HEK293 (cell line): ENCODE data around the gene RPS18.
A peak's percentile ranks its signal among the peaks of the same experiment; 100 is the strongest.

Source experiments
- GFI1B ChIP-seq: fragments of 450-650 bp; formaldehyde crosslinking; IDR thresholded peaks from 2 replicates; pipeline ENCODE4 v1.5.1; 2016; ENCODE audit warnings: missing biosample characterization, missing genetic modification characterization
- GLI4 ChIP-seq: fragments of 450-650 bp; formaldehyde crosslinking; IDR thresholded peaks from 2 replicates; pipeline ENCODE4 v1.5.1; 2016; ENCODE audit warnings: missing biosample characterization, missing genetic modification characterization
- HOXD13 ChIP-seq: sonication (generic); formaldehyde crosslinking; IDR thresholded peaks from 2 replicates; pipeline ENCODE4 v1.8.0; 2022; ENCODE audit warnings: missing genetic modification reagents, borderline replicate concordance
- KLF7 ChIP-seq: fragments of 450-650 bp; formaldehyde crosslinking; IDR thresholded peaks from 2 replicates; pipeline ENCODE4 v1.5.1; 2016; ENCODE audit warnings: missing biosample characterization, missing genetic modification characterization, borderline replicate concordance
- OVOL3 ChIP-seq: fragments of 450-650 bp; formaldehyde crosslinking; IDR thresholded peaks from 2 replicates; pipeline ENCODE4 v1.5.1; 2016; ENCODE audit warnings: missing biosample characterization, missing genetic modification characterization
- PRDM4 ChIP-seq: fragments of 450-650 bp; formaldehyde crosslinking; IDR thresholded peaks from 2 replicates; pipeline ENCODE4 v1.5.1; 2017; ENCODE audit warnings: missing biosample characterization, missing genetic modification characterization
- SP7 ChIP-seq: fragments of 450-650 bp; formaldehyde crosslinking; IDR thresholded peaks from 2 replicates; pipeline ENCODE4 v1.5.1; 2016; ENCODE audit warnings: missing biosample characterization, missing genetic modification characterization
- ZBTB49 ChIP-seq: fragments of 450-650 bp; formaldehyde crosslinking; IDR thresholded peaks from 2 replicates; pipeline ENCODE4 v1.5.1; 2016; ENCODE audit warnings: missing biosample characterization, missing genetic modification characterization, low read depth
- ZBTB8A ChIP-seq: fragments of 450-650 bp; formaldehyde crosslinking; IDR thresholded peaks from 2 replicates; pipeline ENCODE4 v1.5.1; 2016; ENCODE audit warnings: missing biosample characterization, missing genetic modification characterization
- ZIC2 ChIP-seq: fragments of 450-650 bp; formaldehyde crosslinking; IDR thresholded peaks from 2 replicates; pipeline ENCODE4 v1.5.1; 2016; ENCODE audit warnings: missing biosample characterization, missing genetic modification characterization
- ZNF133 ChIP-seq: fragments of 450-650 bp; formaldehyde crosslinking; IDR thresholded peaks from 2 replicates; pipeline ENCODE4 v1.5.1; 2016; ENCODE audit warnings: missing biosample characterization, missing genetic modification characterization
- ZNF138 ChIP-seq: fragments of 450-650 bp; formaldehyde crosslinking; IDR thresholded peaks from 2 replicates; pipeline ENCODE4 v1.5.1; 2016; ENCODE audit warnings: missing biosample characterization, missing genetic modification characterization, borderline replicate concordance
- ZNF175 ChIP-seq: fragments of 450-650 bp; formaldehyde crosslinking; IDR thresholded peaks from 2 replicates; pipeline ENCODE4 v1.5.1; 2016; ENCODE audit warnings: missing biosample characterization, missing genetic modification characterization
- ZNF23 ChIP-seq: fragments of 450-650 bp; formaldehyde crosslinking; IDR thresholded peaks from 2 replicates; pipeline ENCODE4 v1.5.1; 2016; ENCODE audit warnings: missing biosample characterization, missing genetic modification characterization, borderline replicate concordance
- ZNF24 ChIP-seq: fragments of 450-650 bp; formaldehyde crosslinking; IDR thresholded peaks from 2 replicates; pipeline ENCODE4 v1.5.1; 2016; ENCODE audit warnings: missing biosample characterization, missing genetic modification characterization
- ZNF280D ChIP-seq: fragments of 450-650 bp; formaldehyde crosslinking; IDR thresholded peaks from 2 replicates; pipeline ENCODE4 v1.5.1; 2016; ENCODE audit warnings: missing biosample characterization, missing genetic modification characterization
- ZNF404 ChIP-seq: fragments of 450-650 bp; formaldehyde crosslinking; IDR thresholded peaks from 2 replicates; pipeline ENCODE4 v1.5.1; 2017; ENCODE audit warnings: missing biosample characterization, missing genetic modification characterization
- ZNF449 ChIP-seq: fragments of 450-650 bp; formaldehyde crosslinking; IDR thresholded peaks from 2 replicates; pipeline ENCODE4 v1.5.1; 2017; ENCODE audit warnings: missing biosample characterization, mild to moderate bottlenecking, missing genetic modification characterization, moderate library complexity
- ZNF510 ChIP-seq: fragments of 450-650 bp; formaldehyde crosslinking; IDR thresholded peaks from 2 replicates; pipeline ENCODE4 v1.5.1; 2018; ENCODE audit warnings: mild to moderate bottlenecking, missing genetic modification characterization, missing biosample characterization; ENCODE audit not compliant: insufficient replicate concordance
- ZNF513 ChIP-seq: fragments of 450-650 bp; IDR thresholded peaks from 2 replicates; pipeline ENCODE4 v1.5.1; 2018; ENCODE audit warnings: missing biosample characterization, missing genetic modification characterization
- ZNF529 ChIP-seq: fragments of 450-650 bp; formaldehyde crosslinking; IDR thresholded peaks from 2 replicates; pipeline ENCODE4 v1.5.1; 2017; ENCODE audit warnings: missing genetic modification characterization, missing biosample characterization; ENCODE audit not compliant: insufficient replicate concordance
- ZNF548 ChIP-seq: fragments of 450-650 bp; formaldehyde crosslinking; IDR thresholded peaks from 2 replicates; pipeline ENCODE4 v1.5.1; 2016; ENCODE audit warnings: missing biosample characterization, missing genetic modification characterization
- ZNF585B ChIP-seq: fragments of 450-650 bp; formaldehyde crosslinking; IDR thresholded peaks from 2 replicates; pipeline ENCODE4 v1.5.1; 2016; ENCODE audit warnings: missing biosample characterization, missing genetic modification characterization
- ZNF600 ChIP-seq: fragments of 450-650 bp; formaldehyde crosslinking; IDR thresholded peaks from 2 replicates; pipeline ENCODE4 v1.5.1; 2016; ENCODE audit warnings: missing biosample characterization, missing genetic modification characterization
- ZNF629 ChIP-seq: fragments of 450-650 bp; formaldehyde crosslinking; IDR thresholded peaks from 2 replicates; pipeline ENCODE4 v1.5.1; 2017; ENCODE audit warnings: missing biosample characterization, missing genetic modification characterization
- ZNF654 ChIP-seq: fragments of 450-650 bp; formaldehyde crosslinking; IDR thresholded peaks from 2 replicates; pipeline ENCODE4 v1.5.1; 2016; ENCODE audit warnings: low read depth, missing biosample characterization, missing genetic modification characterization
- ZNF670 ChIP-seq: fragments of 450-650 bp; formaldehyde crosslinking; IDR thresholded peaks from 2 replicates; pipeline ENCODE4 v1.5.1; 2016; ENCODE audit warnings: missing biosample characterization, missing genetic modification characterization, low read depth

Gene RPS18

GRCh38 chr6:33313709-33314514, 42.0 kb downstream of the RPS18 start, which contains the start of gene TAPBP (continued):
- TF ChIP-seq ZBTB49 (tag by site-specific recombination) = no peak
- TF ChIP-seq ZNF24 (tag by site-specific recombination) = no peak
- no peak for TF ChIP-seq ZNF670 (tag by site-specific recombination)
- TF ChIP-seq ZNF138 (tag by site-specific recombination) = no peak
- 0 out of 2 replicates have a peak, but pooled peaks have one; percentile 8 for TF ChIP-seq GFI1B (tag by site-specific recombination)
- no peak for TF ChIP-seq ZNF404 (tag by site-specific recombination)
- 0 out of 2 replicates have a peak, but pooled peaks have one; percentile 29 for TF ChIP-seq ZNF629 (tag by site-specific recombination)
- peak; percentile 41; the same call in 1 of the 2 replicates for TF ChIP-seq ZNF600 (tag by site-specific recombination)
- TF ChIP-seq ZNF23 = no peak
- TF ChIP-seq SP7 (tag by site-specific recombination) = peak; percentile 13; the same call in 1 of the 2 replicates
- no peak for TF ChIP-seq HOXD13
- peak; percentile 92 for TF ChIP-seq ZNF513 (tag by site-specific recombination)
- TF ChIP-seq ZBTB8A = peak; percentile 5
- no peak for TF ChIP-seq ZIC2 (tag by site-specific recombination)
- TF ChIP-seq ZNF654 = no peak
- TF ChIP-seq ZNF133 (tag by site-specific recombination) = no peak
- TF ChIP-seq ZNF510 (tag by site-specific recombination) = no peak
- TF ChIP-seq OVOL3 (tag by site-specific recombination) = no peak
- TF ChIP-seq ZNF175 = no peak
- no peak for TF ChIP-seq ZNF280D
- TF ChIP-seq ZNF585B (tag by site-specific recombination) = no peak
- no peak for TF ChIP-seq PRDM4 (tag by site-specific recombination)
- TF ChIP-seq ZNF529 (tag by site-specific recombination) = no peak
- no peak for TF ChIP-seq ZNF449 (tag by site-specific recombination)
- no peak for TF ChIP-seq GLI4 (tag by site-specific recombination)
- no peak for TF ChIP-seq ZNF548 (tag by site-specific recombination)
- peak; percentile 3; the same call in 1 of the 2 replicates for TF ChIP-seq KLF7 (tag by site-specific recombination)
